Measurements from ENCODE around the gene TLDC2. TPM values are rescaled to one million over a fixed set of nuclear protein-coding genes. Genes with fewer than 3 reads are reported as not detected.
"Not testable (repeated sequence)": the region's sequence is repeated elsewhere in the genome, so short reads cannot be mapped to it uniquely, and the experiment has no call there.

The TLDC2 gene
- total RNA-seq, 3 donors from 2014 or later = 11.6 to 35.0 (median 30.0) TPM

DNA sequence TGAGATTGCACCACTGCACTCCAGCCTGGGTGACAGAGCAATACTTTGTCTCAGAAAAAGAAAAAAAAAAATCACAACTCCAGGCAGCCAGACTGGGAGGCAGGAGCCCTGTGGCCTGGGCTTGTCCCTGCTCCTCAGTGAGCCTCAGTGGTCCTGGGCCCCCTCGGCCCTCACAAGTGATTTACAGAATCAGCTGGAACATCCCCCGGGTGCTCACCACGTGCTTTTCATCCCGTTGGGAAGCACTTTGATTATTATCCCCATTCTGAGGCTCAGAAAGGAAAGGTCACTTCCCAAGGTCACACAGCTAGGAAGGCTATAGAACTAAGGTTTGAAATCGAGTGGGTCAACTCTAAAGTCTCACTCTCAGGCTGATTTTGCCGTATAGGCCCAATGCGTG lies 43.1 kb upstream of the TLDC2 start:
- TF ChIP-seq, protein P1, sequence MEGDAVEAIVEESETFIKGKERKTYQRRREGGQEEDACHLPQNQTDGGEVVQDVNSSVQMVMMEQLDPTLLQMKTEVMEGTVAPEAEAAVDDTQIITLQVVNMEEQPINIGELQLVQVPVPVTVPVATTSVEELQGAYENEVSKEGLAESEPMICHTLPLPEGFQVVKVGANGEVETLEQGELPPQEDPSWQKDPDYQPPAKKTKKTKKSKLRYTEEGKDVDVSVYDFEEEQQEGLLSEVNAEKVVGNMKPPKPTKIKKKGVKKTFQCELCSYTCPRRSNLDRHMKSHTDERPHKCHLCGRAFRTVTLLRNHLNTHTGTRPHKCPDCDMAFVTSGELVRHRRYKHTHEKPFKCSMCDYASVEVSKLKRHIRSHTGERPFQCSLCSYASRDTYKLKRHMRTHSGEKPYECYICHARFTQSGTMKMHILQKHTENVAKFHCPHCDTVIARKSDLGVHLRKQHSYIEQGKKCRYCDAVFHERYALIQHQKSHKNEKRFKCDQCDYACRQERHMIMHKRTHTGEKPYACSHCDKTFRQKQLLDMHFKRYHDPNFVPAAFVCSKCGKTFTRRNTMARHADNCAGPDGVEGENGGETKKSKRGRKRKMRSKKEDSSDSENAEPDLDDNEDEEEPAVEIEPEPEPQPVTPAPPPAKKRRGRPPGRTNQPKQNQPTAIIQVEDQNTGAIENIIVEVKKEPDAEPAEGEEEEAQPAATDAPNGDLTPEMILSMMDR (IDR thresholded peaks at IDR 0.05) = no peak
- H3K36me3 ChIP-seq (ENCODE audit: low read depth) = no peaks in the 10 kb centered on the region
- H3K4me3 ChIP-seq = no peak overlapping the region
- H3K9me3 ChIP-seq = no peaks in the 10 kb centered on the region
- H3K4me1 ChIP-seq (ENCODE audit: low read depth) = peaks cover 16% of the 10 kb centered on the region
- DNase-seq (no peak), ATAC-seq (no peak)
- intact Hi-C loops (cut with DNase I, micrococcal nuclease) = no loop called here

GRCh38 chr20:36833275-36834020 lies 42.5 kb upstream of the TLDC2 start:
- intact Hi-C loops (cut with DNase I, micrococcal nuclease) = no loop called here
- H3K4me1 ChIP-seq (ENCODE audit: low read depth) = peaks cover 16% of the 10 kb centered on the region

DNA sequence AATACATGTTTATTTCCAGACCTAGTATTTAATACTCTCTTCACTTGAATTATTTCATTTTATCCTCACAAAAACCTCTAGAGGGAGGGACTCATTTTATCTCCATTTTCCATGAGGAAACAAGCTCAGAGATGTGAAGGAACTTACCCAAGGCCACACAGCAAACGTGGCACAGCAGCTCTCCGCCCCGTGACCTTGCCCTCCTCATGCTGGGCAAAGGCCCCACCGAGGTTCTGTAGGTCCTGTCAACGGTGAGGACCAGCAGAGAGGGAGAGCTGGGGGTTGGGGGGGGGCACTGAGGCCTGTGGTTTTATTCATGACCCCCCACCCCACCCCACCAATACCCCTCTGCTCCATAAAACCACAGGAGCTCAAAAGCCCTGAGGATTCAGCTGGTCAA lies 40.9 kb upstream of the TLDC2 start:
- intact Hi-C loops (cut with DNase I, micrococcal nuclease) = no loop called here
- H3K9me3 ChIP-seq = no peaks in the 10 kb centered on the region
- TF ChIP-seq, protein P1 (IDR thresholded peaks at IDR 0.05) = no peak
- no peak for ATAC-seq
- DNase-seq = peak in 2 of 3 donors; percentile 30 to 59
- H3K4me1 ChIP-seq (ENCODE audit: low read depth) = peaks cover 16% of the 10 kb centered on the region
- no peak overlapping the region for H3K4me3 ChIP-seq
- H3K36me3 ChIP-seq (ENCODE audit: low read depth) = no peaks in the 10 kb centered on the region

More at GRCh38 chr20:36833275-36834020, 42.5 kb upstream of the TLDC2 start:
- DNase-seq = peak; percentile 33 to 56 (median 56)
- Histone ChIP-seq H3K4me3 (no peak overlapping the region), H3K9me3 (no peaks in the 10 kb centered on the region), H3K36me3 (ENCODE audit: low read depth) (no peaks in the 10 kb centered on the region)
- no peak for ATAC-seq
- TF ChIP-seq, protein P1 (IDR thresholded peaks at IDR 0.05) = no peak

- DNase-seq (peak; percentile 92 to 94 (median 94)), ATAC-seq (peak; percentile 97)
- TF ChIP-seq, protein P1 (IDR thresholded peaks at IDR 0.05) = no peak
- H3K4me1 ChIP-seq (ENCODE audit: low read depth) = peaks cover 16% of the 10 kb centered on the region
- no peak overlapping the region for H3K4me3 ChIP-seq
- H3K9me3 ChIP-seq = no peaks in the 10 kb centered on the region
- intact Hi-C loops (cut with DNase I, micrococcal nuclease) = no loop called here
- H3K36me3 ChIP-seq (ENCODE audit: low read depth) = no peaks in the 10 kb centered on the region
Measured at GRCh38 chr20:36835453-36836198, 40.3 kb upstream of the TLDC2 start.

GRCh38 chr20:36836591-36837269 lies 39.2 kb upstream of the TLDC2 start:
- ATAC-seq = peak; percentile 63
- DNase-seq = peak; percentile 81 to 86 (median 83)
- intact Hi-C loops (cut with DNase I, micrococcal nuclease) = no loop called here

GRCh38 chr20:36838376-36838775 lies 37.6 kb upstream of the TLDC2 start:
- H3K36me3 ChIP-seq (ENCODE audit: low read depth); intact Hi-C loops (cut with DNase I, micrococcal nuclease); DNase-seq; H3K9me3 ChIP-seq; ATAC-seq; H3K4me3 ChIP-seq: not testable (repeated sequence)
- peaks cover 13% of the 10 kb centered on the region for H3K4me1 ChIP-seq (ENCODE audit: low read depth)

More at GRCh38 chr20:36836591-36837269, 39.2 kb upstream of the TLDC2 start:
- no peaks in the 10 kb centered on the region for H3K9me3 ChIP-seq
- H3K4me3 ChIP-seq = no peak overlapping the region
- TF ChIP-seq, protein P1 (IDR thresholded peaks at IDR 0.05) = peak; percentile 14
- H3K36me3 ChIP-seq (ENCODE audit: low read depth) = no peaks in the 10 kb centered on the region
- peaks cover 16% of the 10 kb centered on the region for H3K4me1 ChIP-seq (ENCODE audit: low read depth)
